Karpas-422 (cell line): Measurements from ENCODE around the gene ANKRD40CL. TPM values are rescaled to one million over a fixed set of nuclear protein-coding genes. Genes with fewer than 3 reads are reported as not detected.

Source experiments
- DNase-seq: peaks from one replicate; pipeline ENCODE4 v3.0.0-alpha.2; 2015
- H2AFZ ChIP-seq: fragments of 200-600 bp; sonication (generic); 2 replicates; pipeline ENCODE4 v1.6.1; 2014; ENCODE audit warnings: antibody characterized with exemption, low read length, mixed read lengths
- H3K27ac ChIP-seq: fragments of 200-600 bp; sonication (generic); 2 replicates; pipeline ENCODE4 v1.5.1; 2014; ENCODE audit warnings: mild to moderate bottlenecking, low read length, moderate library complexity
- H3K27me3 ChIP-seq: fragments of 200-600 bp; sonication (generic); 2 replicates; pipeline ENCODE4 v1.6.1; 2014; ENCODE audit warnings: low read length, mixed read lengths
- H3K36me3 ChIP-seq: fragments of 200-600 bp; sonication (generic); 2 replicates; pipeline ENCODE4 v1.6.1; 2014; ENCODE audit warnings: low read length, mixed read lengths; ENCODE audit not compliant: insufficient read depth
- H3K4me1 ChIP-seq: fragments of 200-600 bp; sonication (generic); 2 replicates; pipeline ENCODE4 v1.6.1; 2014; ENCODE audit warnings: mild to moderate bottlenecking, low read length, mixed read lengths
- H3K4me2 ChIP-seq: fragments of 200-600 bp; sonication (generic); 2 replicates; pipeline ENCODE4 v1.6.1; 2014; ENCODE audit warnings: low read length, low read depth, mild to moderate bottlenecking; ENCODE audit not compliant: poor library complexity, severe bottlenecking
- H3K4me3 ChIP-seq: fragments of 200-600 bp; sonication (generic); 2 replicates; pipeline ENCODE4 v1.5.1; 2014; ENCODE audit warnings: mild to moderate bottlenecking, antibody characterized with exemption, low read length, mixed read lengths
- H3K79me2 ChIP-seq: fragments of 200-600 bp; sonication (generic); 2 replicates; pipeline ENCODE4 v1.6.1; 2014; ENCODE audit warnings: mild to moderate bottlenecking, low read length, mixed read lengths
- H3K9ac ChIP-seq: fragments of 200-600 bp; sonication (generic); 2 replicates; pipeline ENCODE4 v1.6.0; 2014; ENCODE audit warnings: low read length
- H3K9me2 ChIP-seq: fragments of 200-600 bp; sonication (generic), shearing (Covaris generic); replicated peaks from 2 replicates; pipeline ENCODE4 v1.6.0; 2014; ENCODE audit warnings: mild to moderate bottlenecking, low read length, moderate library complexity; ENCODE audit not compliant: insufficient read depth
- H3K9me3 ChIP-seq: fragments of 300-700, 200-600 bp; sonication (generic); 2 replicates; pipeline ENCODE4 v1.6.1; 2014; ENCODE audit warnings: low read length, mixed read lengths
- H4K20me1 ChIP-seq: fragments of 200-600 bp; sonication (generic); 2 replicates; pipeline ENCODE4 v1.6.1; 2014; ENCODE audit warnings: mild to moderate bottlenecking, antibody characterized with exemption, low read length, low read depth; ENCODE audit not compliant: insufficient read depth
- total RNA-seq: library from RNA; depleted of rRNA; stranded (reverse); fragments of >200 nt; shearing (Covaris generic); gene quantifications from 2 replicates; pipeline ENCODE4 v1.2.3, GENCODE V29; 2014; ENCODE audit warnings: low replicate concordance

ANKRD40CL gene
- total RNA-seq, 1 experiment from 2014 or later: not detected

DNA sequence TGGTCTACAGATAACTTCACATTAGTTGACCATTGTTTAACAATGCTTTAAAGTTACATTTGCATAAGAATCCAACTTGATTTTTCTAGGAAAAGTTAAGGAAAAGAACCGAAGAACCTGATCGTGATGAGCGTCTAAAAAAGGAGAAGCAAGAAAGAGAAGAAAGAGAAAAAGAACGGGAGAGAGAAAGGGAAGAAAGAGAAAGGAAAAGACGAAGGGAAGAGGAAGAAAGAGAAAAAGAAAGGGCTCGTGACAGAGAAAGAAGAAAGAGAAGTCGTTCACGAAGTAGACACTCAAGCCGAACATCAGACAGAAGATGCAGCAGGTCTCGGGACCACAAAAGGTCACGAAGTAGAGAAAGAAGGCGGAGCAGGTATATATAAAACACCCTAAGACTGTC, 21.7 kb downstream of the ANKRD40CL start:
- H3K4me2 ChIP-seq: no peak overlapping the region
- H3K4me3 ChIP-seq: no peak overlapping the region
- H3K27me3 ChIP-seq: no peaks in the 10 kb centered on the region
- H4K20me1 ChIP-seq: 0 out of 2 replicates have a peak, but pooled peaks cover 6% of the 10 kb centered on the region
- H3K9me3 ChIP-seq: no peaks in the 10 kb centered on the region
- peaks cover 92% of the 10 kb centered on the region for H3K36me3 ChIP-seq
- H3K79me2 ChIP-seq: peaks cover 63% of the 10 kb centered on the region
- no peak overlapping the region for H2AFZ ChIP-seq
- no peak overlapping the region for H3K9ac ChIP-seq
- DNase-seq: no peak
- no peaks in the 10 kb centered on the region for H3K9me2 ChIP-seq
- peaks cover 8% of the 10 kb centered on the region; the same call in 1 of the 2 replicates for H3K4me1 ChIP-seq
- H3K27ac ChIP-seq: no peak overlapping the region

DNA sequence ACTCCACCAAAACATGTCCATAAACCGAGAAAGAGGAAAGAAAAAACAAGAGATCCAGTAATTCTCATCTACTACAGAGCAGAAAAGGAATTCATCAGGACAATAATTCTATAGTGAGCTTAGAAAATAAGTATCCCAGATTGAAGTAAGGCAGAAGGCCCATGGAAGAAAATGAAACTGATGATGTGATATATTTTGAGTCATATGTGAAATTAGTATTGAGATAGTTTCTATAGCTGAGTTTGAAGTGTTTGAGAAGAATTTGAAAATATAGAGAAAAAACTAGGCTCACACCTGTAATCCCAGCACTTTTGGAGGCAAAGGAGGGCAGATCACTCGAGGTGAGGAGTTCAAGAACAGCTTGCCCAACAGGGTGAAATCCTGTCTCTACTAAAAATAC, 28.2 kb downstream of the ANKRD40CL start:
- DNase-seq: no peak
- peaks cover 69% of the 10 kb centered on the region; the same call in 1 of the 2 replicates for H3K36me3 ChIP-seq
- no peak overlapping the region for H2AFZ ChIP-seq
- H3K27me3 ChIP-seq: no peaks in the 10 kb centered on the region
- H3K9me3 ChIP-seq: no peaks in the 10 kb centered on the region
- no peaks in the 10 kb centered on the region for H3K9me2 ChIP-seq
- no peak overlapping the region for H3K27ac ChIP-seq
- H4K20me1 ChIP-seq: peaks cover 55% of the 10 kb centered on the region
- H3K4me3 ChIP-seq: no peak overlapping the region
- peaks cover 89% of the 10 kb centered on the region for H3K79me2 ChIP-seq
- no peak overlapping the region for H3K4me2 ChIP-seq
- no peaks in the 10 kb centered on the region for H3K4me1 ChIP-seq
- H3K9ac ChIP-seq: no peak overlapping the region

DNA sequence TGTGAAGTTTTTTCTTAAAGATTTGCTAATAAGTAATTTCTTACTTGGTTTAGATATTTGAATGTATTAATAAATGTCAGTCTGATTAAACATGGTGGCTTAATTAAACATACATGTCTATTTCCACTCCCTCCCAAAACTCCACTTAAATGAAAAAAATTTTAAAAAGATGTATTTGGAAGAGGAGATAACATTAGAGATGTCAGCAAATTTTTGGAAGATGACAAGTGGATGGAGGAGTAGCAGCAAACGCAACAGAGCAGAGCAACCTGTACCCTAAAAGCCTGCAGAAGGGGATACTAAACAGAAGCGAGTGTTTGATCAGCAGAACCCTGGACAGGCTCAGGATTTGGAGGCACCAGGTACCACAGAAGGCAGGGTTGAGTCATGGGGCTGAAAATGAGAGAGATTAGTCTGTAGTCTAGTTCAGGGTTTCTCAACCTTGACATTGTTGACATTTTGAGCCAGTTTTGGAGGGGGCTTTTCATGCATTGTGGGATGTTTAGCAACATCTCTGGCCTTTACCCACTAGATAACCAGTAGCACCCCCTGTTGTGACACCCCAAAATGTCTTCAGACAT, 30.1 kb downstream of the ANKRD40CL start:
- Histone ChIP-seq H4K20me1 (peaks cover 66% of the 10 kb centered on the region), H3K9me2 (no peaks in the 10 kb centered on the region), H2AFZ (no peak overlapping the region), H3K36me3 (peaks cover 54% of the 10 kb centered on the region; the same call in 1 of the 2 replicates), H3K4me1 (no peaks in the 10 kb centered on the region), H3K27me3 (no peaks in the 10 kb centered on the region), H3K9ac (no peak overlapping the region), H3K4me2 (no peak overlapping the region), H3K79me2 (peaks cover 94% of the 10 kb centered on the region), H3K9me3 (no peaks in the 10 kb centered on the region), H3K4me3 (no peak overlapping the region), H3K27ac (no peak overlapping the region)
- no peak for DNase-seq

DNA sequence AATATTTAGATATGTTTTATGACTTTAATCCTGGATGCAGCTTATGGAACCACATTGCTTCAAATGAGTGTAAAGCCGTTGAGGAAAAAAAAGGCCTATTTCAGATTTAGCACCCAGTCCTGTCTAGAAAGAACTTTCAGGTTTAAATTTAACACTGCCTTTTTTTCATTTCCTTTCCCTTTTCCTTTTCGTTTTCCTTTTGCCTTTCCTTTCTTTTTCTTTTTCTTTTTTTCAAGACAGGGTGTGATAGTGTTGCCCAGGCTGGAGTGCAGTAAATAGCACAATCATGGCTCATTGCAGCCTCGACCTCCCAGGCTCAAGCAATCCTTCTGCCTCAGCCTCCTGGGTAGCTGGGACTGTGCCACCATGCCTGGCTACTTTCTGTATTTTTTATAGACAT, 32.0 kb downstream of the ANKRD40CL start:
- no peak overlapping the region for H3K4me3 ChIP-seq
- no peak overlapping the region for H2AFZ ChIP-seq
- DNase-seq: no peak
- H3K4me2 ChIP-seq: no peak overlapping the region
- H3K9me3 ChIP-seq: no peaks in the 10 kb centered on the region
- peaks cover 100% of the 10 kb centered on the region for H3K79me2 ChIP-seq
- no peaks in the 10 kb centered on the region for H3K4me1 ChIP-seq
- H3K27ac ChIP-seq: no peak overlapping the region
- H3K36me3 ChIP-seq: peaks cover 37% of the 10 kb centered on the region; the same call in 1 of the 2 replicates
- H3K9me2 ChIP-seq: no peaks in the 10 kb centered on the region
- peaks cover 80% of the 10 kb centered on the region for H4K20me1 ChIP-seq
- no peak overlapping the region for H3K9ac ChIP-seq
- H3K27me3 ChIP-seq: no peaks in the 10 kb centered on the region

DNA sequence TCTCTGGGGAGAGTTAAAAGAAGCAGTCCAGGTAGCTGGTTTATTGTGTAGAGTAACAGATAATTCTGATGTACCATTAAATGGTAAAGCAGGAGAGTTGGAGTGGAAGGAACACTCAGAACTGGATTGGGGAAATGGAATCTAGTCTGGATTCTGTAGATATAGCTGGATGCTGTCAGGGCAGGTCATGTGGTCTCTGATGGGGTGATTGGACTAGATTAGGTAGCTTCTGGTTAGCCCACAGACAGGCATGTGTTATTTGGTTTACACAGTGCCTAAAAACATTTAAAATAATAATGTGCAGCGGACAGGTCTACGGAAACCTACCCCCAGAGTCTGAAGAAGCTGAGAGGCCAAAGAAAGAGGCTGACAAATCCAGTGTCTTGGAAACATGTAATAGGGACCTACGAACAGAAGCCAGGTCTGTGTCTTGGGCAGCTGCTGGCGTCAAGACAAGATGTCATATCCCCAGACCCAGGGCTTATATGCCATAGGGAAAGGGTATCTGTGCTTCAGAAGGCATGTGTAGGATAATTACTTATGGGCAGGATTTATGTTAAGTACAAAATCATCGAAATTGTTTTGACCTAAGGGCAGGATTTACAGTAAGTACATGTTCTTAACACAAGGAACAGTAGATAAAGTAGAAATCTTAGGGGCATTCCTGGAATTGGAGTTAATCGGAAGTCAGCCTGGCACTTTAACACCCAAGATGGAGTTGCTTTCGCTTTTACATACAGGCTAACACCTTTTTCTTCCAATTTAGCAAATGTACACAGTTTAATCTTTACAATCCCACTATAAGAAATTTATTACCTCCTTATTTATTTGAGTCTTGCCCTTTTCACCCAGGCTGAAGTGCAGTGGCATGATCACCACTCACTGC, 35.5 kb downstream of the ANKRD40CL start:
- no peaks in the 10 kb centered on the region for H3K9me2 ChIP-seq
- DNase-seq: no peak
- H3K4me1 ChIP-seq: peaks cover 4% of the 10 kb centered on the region
- no peak overlapping the region for H3K4me2 ChIP-seq
- peaks cover 82% of the 10 kb centered on the region for H4K20me1 ChIP-seq
- peaks cover 99% of the 10 kb centered on the region for H3K79me2 ChIP-seq
- H3K9me3 ChIP-seq: no peaks in the 10 kb centered on the region
- H3K27me3 ChIP-seq: no peaks in the 10 kb centered on the region
- no peak overlapping the region for H3K4me3 ChIP-seq
- no peak overlapping the region for H3K9ac ChIP-seq
- no peak overlapping the region for H3K27ac ChIP-seq
- H2AFZ ChIP-seq: no peak overlapping the region
- peaks cover 9% of the 10 kb centered on the region for H3K36me3 ChIP-seq

DNA sequence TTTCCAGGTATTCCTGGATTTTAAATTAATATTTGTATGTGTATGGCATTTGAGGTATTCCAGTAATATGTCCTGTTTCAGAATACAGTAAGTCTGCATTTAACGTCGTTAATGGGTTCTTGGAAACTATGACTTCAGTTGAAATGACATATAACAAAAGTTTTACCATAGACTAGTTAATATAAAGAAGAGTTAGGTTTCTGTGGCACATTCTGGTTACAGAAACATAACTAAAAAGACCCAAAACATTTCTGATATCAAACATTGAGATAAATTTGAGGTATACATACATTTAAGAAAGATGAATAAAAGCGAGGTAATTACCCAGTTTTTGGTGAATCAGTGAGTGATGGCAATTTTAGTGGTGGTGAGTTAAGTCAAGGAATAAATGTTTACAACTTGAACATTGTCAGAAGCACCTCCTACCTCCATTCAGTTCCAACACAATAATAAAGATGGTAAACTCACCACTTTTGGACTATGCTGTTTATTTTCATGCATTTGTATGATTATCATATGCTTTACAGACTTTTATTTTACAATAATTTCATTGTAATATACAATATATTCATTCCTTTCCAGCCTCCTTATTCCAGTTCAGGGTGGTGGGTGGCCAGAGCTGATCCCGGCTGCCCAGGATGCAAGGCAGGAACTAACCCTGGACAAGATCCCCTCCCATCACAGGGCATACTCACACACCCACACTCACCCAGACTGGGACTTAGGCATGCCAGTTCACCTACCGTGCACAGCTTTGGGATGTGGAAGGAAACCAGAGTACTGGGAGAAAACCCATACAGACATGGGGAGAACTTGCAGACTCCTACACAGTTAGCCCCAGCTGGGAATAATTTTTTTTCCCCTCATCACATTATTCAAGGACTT, 38.2 kb downstream of the ANKRD40CL start:
- no peaks in the 10 kb centered on the region for H3K9me3 ChIP-seq
- peaks cover 13% of the 10 kb centered on the region for H3K36me3 ChIP-seq
- H3K4me1 ChIP-seq: peaks cover 7% of the 10 kb centered on the region
- H2AFZ ChIP-seq: no peak overlapping the region
- H4K20me1 ChIP-seq: peaks cover 86% of the 10 kb centered on the region
- H3K79me2 ChIP-seq: peaks cover 99% of the 10 kb centered on the region
- H3K27ac ChIP-seq: no peak overlapping the region
- no peaks in the 10 kb centered on the region for H3K9me2 ChIP-seq
- no peak overlapping the region for H3K9ac ChIP-seq
- H3K4me2 ChIP-seq: no peak overlapping the region
- no peak overlapping the region for H3K4me3 ChIP-seq
- H3K27me3 ChIP-seq: no peaks in the 10 kb centered on the region
- DNase-seq: no peak

DNA sequence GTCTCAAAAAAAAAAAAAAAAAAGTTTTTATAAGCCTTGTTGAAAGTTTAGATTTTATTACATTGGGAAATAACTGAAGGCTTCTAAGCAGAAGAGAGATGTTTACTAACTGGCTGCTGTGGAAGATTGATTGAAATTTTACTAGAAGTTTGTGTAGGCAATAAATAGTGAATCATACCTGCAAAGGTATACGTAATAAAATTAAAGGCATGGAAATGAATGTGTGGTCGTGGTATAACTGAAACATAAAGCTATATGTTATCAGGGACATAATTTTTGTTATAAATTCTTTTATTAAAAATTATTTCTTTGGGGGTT, 39.2 kb downstream of the ANKRD40CL start:
- peaks cover 10% of the 10 kb centered on the region for H3K4me1 ChIP-seq
- no peaks in the 10 kb centered on the region for H3K9me3 ChIP-seq
- H3K9me2 ChIP-seq: no peaks in the 10 kb centered on the region
- no peak overlapping the region for H3K4me2 ChIP-seq
- no peak overlapping the region for H3K4me3 ChIP-seq
- peaks cover 23% of the 10 kb centered on the region for H3K36me3 ChIP-seq
- H3K9ac ChIP-seq: no peak overlapping the region
- no peak overlapping the region for H2AFZ ChIP-seq
- no peak overlapping the region for H3K27ac ChIP-seq
- H3K27me3 ChIP-seq: no peaks in the 10 kb centered on the region
- peaks cover 99% of the 10 kb centered on the region for H3K79me2 ChIP-seq
- H4K20me1 ChIP-seq: peaks cover 91% of the 10 kb centered on the region
- DNase-seq: no peak
